ENCODE results near the gene DENND5B.

DNA sequence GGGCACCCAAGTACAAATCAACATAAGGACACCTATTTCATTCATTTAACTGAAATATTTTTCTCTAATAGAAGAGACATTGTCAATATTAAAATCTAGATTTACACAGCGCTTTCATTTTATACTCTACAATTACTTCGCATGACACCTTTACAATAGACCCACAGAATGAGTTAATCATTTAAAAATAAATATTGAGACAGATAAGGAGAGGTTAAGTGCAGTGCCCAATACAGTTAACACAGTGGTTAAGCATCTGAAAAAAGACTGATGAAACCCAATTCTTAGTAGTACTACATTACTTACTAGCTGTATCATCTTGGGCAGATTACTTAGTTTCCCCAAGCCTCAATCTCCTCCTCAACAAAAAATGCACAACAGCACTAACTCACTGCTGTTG, 116.2 kb downstream of the DENND5B start:
- TF ChIP-seq, protein P1, sequence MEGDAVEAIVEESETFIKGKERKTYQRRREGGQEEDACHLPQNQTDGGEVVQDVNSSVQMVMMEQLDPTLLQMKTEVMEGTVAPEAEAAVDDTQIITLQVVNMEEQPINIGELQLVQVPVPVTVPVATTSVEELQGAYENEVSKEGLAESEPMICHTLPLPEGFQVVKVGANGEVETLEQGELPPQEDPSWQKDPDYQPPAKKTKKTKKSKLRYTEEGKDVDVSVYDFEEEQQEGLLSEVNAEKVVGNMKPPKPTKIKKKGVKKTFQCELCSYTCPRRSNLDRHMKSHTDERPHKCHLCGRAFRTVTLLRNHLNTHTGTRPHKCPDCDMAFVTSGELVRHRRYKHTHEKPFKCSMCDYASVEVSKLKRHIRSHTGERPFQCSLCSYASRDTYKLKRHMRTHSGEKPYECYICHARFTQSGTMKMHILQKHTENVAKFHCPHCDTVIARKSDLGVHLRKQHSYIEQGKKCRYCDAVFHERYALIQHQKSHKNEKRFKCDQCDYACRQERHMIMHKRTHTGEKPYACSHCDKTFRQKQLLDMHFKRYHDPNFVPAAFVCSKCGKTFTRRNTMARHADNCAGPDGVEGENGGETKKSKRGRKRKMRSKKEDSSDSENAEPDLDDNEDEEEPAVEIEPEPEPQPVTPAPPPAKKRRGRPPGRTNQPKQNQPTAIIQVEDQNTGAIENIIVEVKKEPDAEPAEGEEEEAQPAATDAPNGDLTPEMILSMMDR (IDR thresholded peaks at IDR 0.05): no peak
- TF ChIP-seq EP300 (IDR thresholded peaks at IDR 0.05) (no peak), POLR2A (IDR thresholded peaks at IDR 0.05) (no peak), POLR2AphosphoS5 (IDR thresholded peaks at IDR 0.05) (no peak)

All from stomach (tissue), 4 donors.